ENCODE data around the gene PSTPIP1.

- TF ChIP-seq EZH2 (IDR thresholded peaks at IDR 0.05; ENCODE audit: insufficient read depth, poor library complexity, severe bottlenecking) (no peak), EZH2phosphoT487 (IDR thresholded peaks at IDR 0.05; ENCODE audit: insufficient read depth, low read depth) (no peak)
These were observed 11.1 kb upstream of the PSTPIP1 start for GRCh38 chr15:76983590-76984375.

Data from GM23248 (cell line).